ENCODE measurements around the gene CASP10.

The CASP10 gene

DNA sequence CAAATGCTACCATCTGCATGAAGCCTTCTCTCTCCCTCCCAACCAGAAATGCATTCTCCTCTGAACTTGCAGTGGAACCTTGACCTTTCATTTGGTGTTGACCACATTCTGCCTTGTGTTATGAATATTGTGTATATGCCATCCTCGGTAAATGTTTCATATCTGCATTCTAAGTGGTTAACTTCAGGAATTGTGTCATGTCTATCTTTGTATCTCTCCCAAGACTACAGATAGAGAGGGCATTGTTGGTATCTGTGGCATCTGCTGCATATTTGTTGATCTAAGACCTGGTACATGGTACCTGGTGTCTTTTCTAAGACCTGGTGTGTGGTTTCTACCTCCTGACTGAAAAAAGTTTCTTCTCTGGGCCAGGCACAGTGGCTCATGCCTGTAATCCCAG lies 34.0 kb downstream of the CASP10 start:
- DNase-seq (ENCODE audit: low spot score): no peak

GRCh38 chr2:201218780-201219179 lies 35.8 kb downstream of the CASP10 start:
- no peak for DNase-seq (ENCODE audit: low spot score)
- TF ChIP-seq, protein P1, sequence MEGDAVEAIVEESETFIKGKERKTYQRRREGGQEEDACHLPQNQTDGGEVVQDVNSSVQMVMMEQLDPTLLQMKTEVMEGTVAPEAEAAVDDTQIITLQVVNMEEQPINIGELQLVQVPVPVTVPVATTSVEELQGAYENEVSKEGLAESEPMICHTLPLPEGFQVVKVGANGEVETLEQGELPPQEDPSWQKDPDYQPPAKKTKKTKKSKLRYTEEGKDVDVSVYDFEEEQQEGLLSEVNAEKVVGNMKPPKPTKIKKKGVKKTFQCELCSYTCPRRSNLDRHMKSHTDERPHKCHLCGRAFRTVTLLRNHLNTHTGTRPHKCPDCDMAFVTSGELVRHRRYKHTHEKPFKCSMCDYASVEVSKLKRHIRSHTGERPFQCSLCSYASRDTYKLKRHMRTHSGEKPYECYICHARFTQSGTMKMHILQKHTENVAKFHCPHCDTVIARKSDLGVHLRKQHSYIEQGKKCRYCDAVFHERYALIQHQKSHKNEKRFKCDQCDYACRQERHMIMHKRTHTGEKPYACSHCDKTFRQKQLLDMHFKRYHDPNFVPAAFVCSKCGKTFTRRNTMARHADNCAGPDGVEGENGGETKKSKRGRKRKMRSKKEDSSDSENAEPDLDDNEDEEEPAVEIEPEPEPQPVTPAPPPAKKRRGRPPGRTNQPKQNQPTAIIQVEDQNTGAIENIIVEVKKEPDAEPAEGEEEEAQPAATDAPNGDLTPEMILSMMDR (IDR thresholded peaks at IDR 0.05; ENCODE audit: extremely low read depth, missing control alignments): no peak

More for the DNA sequence above, 34.0 kb downstream of the CASP10 start:
- TF ChIP-seq, protein P1 (IDR thresholded peaks at IDR 0.05; ENCODE audit: extremely low read depth, missing control alignments): no peak

DNA sequence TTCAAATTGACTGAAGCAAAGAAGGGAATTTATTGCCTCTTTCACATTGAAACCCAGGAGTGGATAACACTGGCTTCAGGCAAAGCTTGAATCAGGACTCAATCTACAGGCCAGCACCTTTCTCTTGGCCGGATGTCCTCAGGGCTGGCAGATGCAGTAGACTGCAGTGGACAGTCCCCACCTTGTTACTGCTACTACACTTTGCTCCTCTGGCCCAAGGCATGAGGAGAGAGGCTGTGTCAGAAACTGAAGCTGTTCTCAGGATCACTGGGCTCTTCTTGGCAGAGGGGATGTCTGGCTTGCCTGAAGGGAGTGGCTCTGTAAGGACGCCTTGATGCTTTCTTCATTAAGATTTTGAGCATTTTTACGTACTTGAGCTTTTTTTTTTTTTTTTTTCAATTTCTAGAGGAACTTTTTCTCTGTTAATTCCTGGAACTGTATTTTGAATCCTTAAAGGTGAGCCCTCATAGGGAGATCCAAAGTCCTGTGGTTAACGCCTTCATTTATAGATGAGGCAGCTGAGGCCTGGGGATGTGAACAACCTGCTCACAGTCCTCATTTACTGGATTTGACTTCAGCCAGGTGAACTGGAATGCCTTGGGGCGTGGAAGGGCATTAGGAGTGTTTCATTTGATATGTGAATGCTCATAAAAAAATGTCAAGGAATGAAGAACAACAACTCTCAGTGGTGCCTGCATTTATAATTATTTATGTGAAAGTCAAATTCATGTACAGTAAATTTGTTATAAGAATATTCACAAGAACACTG lies 36.6 kb downstream of the CASP10 start:
- TF ChIP-seq, protein P1 (IDR thresholded peaks at IDR 0.05; ENCODE audit: extremely low read depth, missing control alignments): no peak
- no peak for DNase-seq (ENCODE audit: low spot score)

- DNase-seq (ENCODE audit: low spot score): no peak
Measured at GRCh38 chr2:201220102-201220570, 37.2 kb downstream of the CASP10 start.

GRCh38 chr2:201223089-201224073 lies 40.4 kb downstream of the CASP10 start:
- DNase-seq (ENCODE audit: low spot score): peak; percentile 56
- TF ChIP-seq, protein P1 (IDR thresholded peaks at IDR 0.05; ENCODE audit: extremely low read depth, missing control alignments): no peak

More at GRCh38 chr2:201220102-201220570, 37.2 kb downstream of the CASP10 start:
- TF ChIP-seq, protein P1 (IDR thresholded peaks at IDR 0.05; ENCODE audit: extremely low read depth, missing control alignments): no peak

DNA sequence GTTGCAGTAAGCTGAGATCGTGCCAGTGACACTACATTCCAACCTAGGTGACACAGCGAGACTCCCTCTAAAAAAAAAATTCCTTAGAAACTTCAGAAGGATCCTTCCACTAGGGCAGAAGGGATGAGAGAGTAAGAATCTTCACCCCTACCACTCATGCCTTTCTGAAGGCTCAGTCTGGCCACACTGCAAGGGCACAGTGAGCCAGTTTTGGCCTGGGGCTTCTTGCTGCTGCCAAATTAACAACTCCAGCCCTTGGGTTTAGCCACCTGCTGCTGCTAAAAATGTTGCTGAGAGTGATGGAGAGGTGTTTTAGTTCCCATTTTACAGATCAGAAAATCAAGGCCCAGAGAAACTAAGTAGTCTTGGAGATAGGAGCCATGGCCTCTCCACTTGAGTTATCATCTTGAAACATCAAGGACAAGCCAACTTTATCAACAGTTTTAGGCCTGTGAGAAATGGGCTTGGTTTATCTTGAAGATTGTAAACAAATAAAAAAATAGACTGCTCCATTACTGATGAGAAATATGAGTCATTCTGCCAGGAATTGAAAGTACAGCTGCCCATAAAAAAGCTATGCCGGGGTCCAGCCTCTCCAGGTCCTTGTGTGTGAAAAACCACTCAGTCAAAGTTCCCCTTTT lies 45.5 kb downstream of the CASP10 start:
- DNase-seq (ENCODE audit: low spot score): no peak
- TF ChIP-seq, protein P1 (IDR thresholded peaks at IDR 0.05; ENCODE audit: extremely low read depth, missing control alignments): no peak

All from GM20000 (cell line).